MM.1S (cell line): ENCODE results near the gene GBX2.

ENCODE experiments used
- DNase-seq: peaks from one replicate; pipeline ENCODE4 v3.0.0-alpha.2; 2015
- H2AFZ ChIP-seq: fragments of 300-600 bp; sonication (generic); 2 replicates; pipeline ENCODE4 v1.6.0; 2016; ENCODE audit warnings: antibody characterized with exemption, low read length
- H3F3A ChIP-seq: fragments of 300-600 bp; sonication (generic); 2 replicates; pipeline ENCODE4 v1.6.1; 2016; ENCODE audit warnings: mild to moderate bottlenecking, antibody characterized with exemption, low read length, moderate library complexity, mixed read lengths; ENCODE audit not compliant: insufficient read depth
- H3K27ac ChIP-seq: fragments of 300-600 bp; sonication (generic); 2 replicates; pipeline ENCODE4 v1.5.1; 2016; ENCODE audit warnings: mild to moderate bottlenecking, low read length
- H3K27me3 ChIP-seq: fragments of 300-600 bp; sonication (generic); replicated peaks from 2 replicates; pipeline ENCODE4 v1.6.0; 2016; ENCODE audit warnings: low read length; ENCODE audit not compliant: insufficient read depth
- H3K36me3 ChIP-seq: fragments of 300-600 bp; sonication (generic); replicated peaks from 2 replicates; pipeline ENCODE4 v1.6.1; 2016; ENCODE audit warnings: mild to moderate bottlenecking, low read length, mixed read lengths; ENCODE audit not compliant: insufficient read depth
- H3K4me1 ChIP-seq: fragments of 300-600 bp; sonication (generic); 2 replicates; pipeline ENCODE4 v1.6.1; 2016; ENCODE audit warnings: low read length, mixed read lengths
- H3K4me2 ChIP-seq: fragments of 300-600 bp; sonication (generic); 2 replicates; pipeline ENCODE4 v1.6.0; 2016; ENCODE audit warnings: low read depth, low read length
- H3K4me3 ChIP-seq: fragments of 300-600 bp; sonication (generic); 2 replicates; pipeline ENCODE4 v1.5.1; 2016; ENCODE audit warnings: low read length, mixed read lengths
- H3K79me2 ChIP-seq: fragments of 300-600 bp; sonication (generic); 2 replicates; pipeline ENCODE4 v1.6.1; 2016; ENCODE audit warnings: mixed run types, low read length, mixed read lengths
- H3K9ac ChIP-seq: fragments of 300-600 bp; sonication (generic); 2 replicates; pipeline ENCODE4 v1.6.1; 2016; ENCODE audit warnings: low read length, mixed read lengths
- H3K9me2 ChIP-seq: fragments of 300-600 bp; sonication (generic); replicated peaks from 2 replicates; pipeline ENCODE4 v1.6.1; 2016; ENCODE audit warnings: mild to moderate bottlenecking, low read length, mixed read lengths; ENCODE audit not compliant: insufficient read depth
- H3K9me3 ChIP-seq: fragments of 300-600 bp; sonication (generic); replicated peaks from 2 replicates; pipeline ENCODE4 v1.6.1; 2016; ENCODE audit warnings: mild to moderate bottlenecking, low read length, mixed read lengths; ENCODE audit not compliant: insufficient read depth
- H4K20me1 ChIP-seq: fragments of 300-600 bp; sonication (generic); 2 replicates; pipeline ENCODE4 v1.6.1; 2016; ENCODE audit warnings: mild to moderate bottlenecking, low read length, moderate library complexity, mixed read lengths; ENCODE audit not compliant: insufficient read depth
- EZH2 ChIP-seq: fragments of 300-600 bp; sonication (generic); optimal IDR thresholded peaks from 2 replicates; pipeline ENCODE3; 2017; ENCODE audit warnings: low read depth, mild to moderate bottlenecking, antibody characterized with exemption, low read length, mixed read lengths
- EZH2phosphoT487 ChIP-seq: fragments of 300-600 bp; sonication (generic); IDR thresholded peaks from 2 replicates; pipeline ENCODE4 v1.6.1; 2018; ENCODE audit warnings: antibody characterized with exemption, low read length
- TF ChIP-seq, protein P1 (sequence below): fragments of 300-600 bp; sonication (generic); IDR thresholded peaks from 2 replicates; pipeline ENCODE4 v1.5.1; 2016; ENCODE audit warnings: antibody characterized with exemption, low read length, mixed read lengths

The GBX2 gene

DNA sequence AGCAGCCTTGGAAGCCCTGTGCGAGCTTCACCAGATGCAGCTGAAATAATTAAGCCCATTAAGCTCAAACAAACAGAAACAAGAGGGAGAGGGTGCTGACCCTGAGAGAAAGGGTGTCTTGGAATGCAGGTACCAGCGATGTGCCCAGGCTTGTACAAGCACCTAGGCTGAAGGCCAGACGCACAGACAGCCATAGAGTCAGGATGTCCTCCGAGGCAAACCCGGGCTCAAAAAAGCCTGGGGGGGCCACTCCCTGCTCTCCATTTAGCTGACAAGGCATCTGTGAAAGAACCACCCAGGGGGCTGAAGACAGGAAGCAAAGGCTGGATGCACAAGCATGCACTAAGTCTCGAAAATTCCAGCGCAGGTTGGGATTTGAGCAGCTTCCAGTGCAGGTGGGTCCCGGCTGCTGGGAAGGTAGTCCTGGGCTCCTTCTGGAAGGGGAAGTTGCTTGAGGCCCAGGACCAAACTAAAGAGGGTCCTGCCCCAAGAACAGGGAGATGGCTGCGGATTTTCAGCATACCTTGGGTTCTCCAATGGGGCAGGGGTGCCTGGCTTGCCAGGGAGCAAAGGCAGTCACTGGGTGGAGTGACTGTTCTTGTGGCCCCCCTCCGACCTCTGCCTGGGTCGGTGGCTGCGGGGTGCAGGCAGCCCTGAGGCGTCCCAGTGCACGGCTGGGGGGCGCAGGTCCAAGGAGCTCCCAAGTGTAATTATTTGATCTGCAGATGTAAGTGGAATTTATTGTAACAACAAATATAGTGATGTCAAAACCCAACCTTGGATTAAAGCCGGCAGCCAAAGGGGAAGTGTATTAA is 5.9 kb downstream of the GBX2 start:
- H3K9me3 ChIP-seq = no peaks in the 10 kb centered on the region
- no peak for DNase-seq
- no peaks in the 10 kb centered on the region for H3F3A ChIP-seq
- no peak overlapping the region for H3K27ac ChIP-seq
- H3K4me2 ChIP-seq = no peak overlapping the region
- H3K27me3 ChIP-seq = peaks cover 57% of the 10 kb centered on the region
- no peaks in the 10 kb centered on the region for H3K9me2 ChIP-seq
- H3K4me1 ChIP-seq = no peaks in the 10 kb centered on the region
- no peaks in the 10 kb centered on the region for H3K79me2 ChIP-seq
- H3K36me3 ChIP-seq = no peaks in the 10 kb centered on the region
- TF ChIP-seq, protein P1, sequence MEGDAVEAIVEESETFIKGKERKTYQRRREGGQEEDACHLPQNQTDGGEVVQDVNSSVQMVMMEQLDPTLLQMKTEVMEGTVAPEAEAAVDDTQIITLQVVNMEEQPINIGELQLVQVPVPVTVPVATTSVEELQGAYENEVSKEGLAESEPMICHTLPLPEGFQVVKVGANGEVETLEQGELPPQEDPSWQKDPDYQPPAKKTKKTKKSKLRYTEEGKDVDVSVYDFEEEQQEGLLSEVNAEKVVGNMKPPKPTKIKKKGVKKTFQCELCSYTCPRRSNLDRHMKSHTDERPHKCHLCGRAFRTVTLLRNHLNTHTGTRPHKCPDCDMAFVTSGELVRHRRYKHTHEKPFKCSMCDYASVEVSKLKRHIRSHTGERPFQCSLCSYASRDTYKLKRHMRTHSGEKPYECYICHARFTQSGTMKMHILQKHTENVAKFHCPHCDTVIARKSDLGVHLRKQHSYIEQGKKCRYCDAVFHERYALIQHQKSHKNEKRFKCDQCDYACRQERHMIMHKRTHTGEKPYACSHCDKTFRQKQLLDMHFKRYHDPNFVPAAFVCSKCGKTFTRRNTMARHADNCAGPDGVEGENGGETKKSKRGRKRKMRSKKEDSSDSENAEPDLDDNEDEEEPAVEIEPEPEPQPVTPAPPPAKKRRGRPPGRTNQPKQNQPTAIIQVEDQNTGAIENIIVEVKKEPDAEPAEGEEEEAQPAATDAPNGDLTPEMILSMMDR = no peak
- no peak for TF ChIP-seq EZH2
- TF ChIP-seq EZH2phosphoT487 = no peak
- H3K4me3 ChIP-seq = no peak overlapping the region
- H3K9ac ChIP-seq = no peak overlapping the region
- H2AFZ ChIP-seq = no peak overlapping the region
- H4K20me1 ChIP-seq = no peaks in the 10 kb centered on the region

DNA sequence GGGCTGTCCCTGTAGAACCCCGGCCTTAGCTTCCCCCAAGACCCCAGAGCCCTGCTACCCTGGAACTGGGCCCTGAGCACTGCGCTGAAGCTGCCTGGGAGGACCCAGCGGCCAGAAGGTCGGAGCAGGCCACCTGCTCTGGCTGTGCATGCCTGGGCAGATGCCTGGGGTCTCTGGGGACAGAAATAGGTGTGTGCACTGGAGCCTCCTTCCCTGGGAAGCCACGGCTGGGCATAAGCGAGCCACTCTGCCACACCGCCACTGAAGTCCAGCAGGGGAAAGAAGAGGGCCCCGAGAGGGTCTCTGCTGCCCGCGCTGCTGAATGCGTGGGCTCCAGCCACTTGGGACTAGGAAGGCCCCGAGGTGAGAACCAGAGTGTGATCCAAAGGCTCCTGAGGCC is 6.7 kb downstream of the GBX2 start:
- Histone ChIP-seq H3K4me1 (no peaks in the 10 kb centered on the region), H3K9ac (no peak overlapping the region), H3K4me3 (no peak overlapping the region), H3K27me3 (peaks cover 57% of the 10 kb centered on the region), H3K79me2 (no peaks in the 10 kb centered on the region), H3K4me2 (no peak overlapping the region), H4K20me1 (no peaks in the 10 kb centered on the region), H3K9me2 (no peaks in the 10 kb centered on the region), H3F3A (no peaks in the 10 kb centered on the region), H3K27ac (no peak overlapping the region), H3K9me3 (no peaks in the 10 kb centered on the region), H3K36me3 (no peaks in the 10 kb centered on the region), H2AFZ (no peak overlapping the region)
- TF ChIP-seq, protein P1 = no peak
- DNase-seq = no peak

DNA sequence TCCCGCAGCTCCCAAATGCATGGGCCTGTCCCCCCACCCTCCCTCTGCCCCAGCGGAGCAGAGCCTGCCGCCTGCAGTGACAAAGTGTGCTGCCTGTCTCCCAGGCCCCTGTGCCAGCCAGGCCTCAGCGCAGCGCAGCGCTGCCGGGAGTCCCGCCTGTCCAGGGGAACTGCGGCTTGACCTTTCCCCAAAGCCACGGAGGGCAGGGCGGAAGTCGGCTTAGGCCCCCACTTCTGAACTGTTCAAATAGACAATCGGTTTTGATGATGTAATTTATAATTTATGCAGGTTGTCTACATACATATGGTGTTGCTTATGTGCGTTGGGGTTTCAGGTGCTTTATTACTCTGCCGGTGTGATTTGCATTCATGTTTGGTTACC is 7.1 kb downstream of the GBX2 start:
- no peaks in the 10 kb centered on the region for H3K4me1 ChIP-seq
- no peak for DNase-seq
- H3K27ac ChIP-seq = no peak overlapping the region
- no peaks in the 10 kb centered on the region for H3K79me2 ChIP-seq
- H3F3A ChIP-seq = no peaks in the 10 kb centered on the region
- H3K36me3 ChIP-seq = no peaks in the 10 kb centered on the region
- TF ChIP-seq EZH2phosphoT487 (no peak), EZH2 (no peak)
- TF ChIP-seq, protein P1 = no peak
- H3K9me2 ChIP-seq = no peaks in the 10 kb centered on the region
- H3K4me2 ChIP-seq = no peak overlapping the region
- no peak overlapping the region for H3K9ac ChIP-seq
- H3K27me3 ChIP-seq = peaks cover 57% of the 10 kb centered on the region
- H3K4me3 ChIP-seq = no peak overlapping the region
- H3K9me3 ChIP-seq = no peaks in the 10 kb centered on the region
- H4K20me1 ChIP-seq = no peaks in the 10 kb centered on the region
- H2AFZ ChIP-seq = no peak overlapping the region
